ENCODE data around the gene EBF3.

DNA sequence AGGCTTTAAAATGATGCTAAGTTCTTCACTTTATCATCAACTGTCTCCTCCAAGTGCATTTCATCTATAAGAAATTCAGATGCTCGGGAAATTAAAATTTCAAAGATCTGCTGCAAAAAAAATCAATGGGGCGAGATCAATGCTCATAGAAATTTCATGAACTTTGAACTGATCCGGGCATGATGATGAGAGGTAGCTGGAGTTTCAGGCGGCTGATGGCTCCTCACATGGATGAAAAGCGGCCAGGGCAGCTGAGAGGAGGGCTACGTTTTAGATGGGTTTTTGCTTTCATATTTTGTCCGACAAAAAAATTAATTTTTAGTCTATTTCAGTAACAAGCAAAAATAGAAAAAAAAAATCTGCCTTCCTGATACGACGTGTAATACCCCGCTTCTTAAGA lies 109.9 kb downstream of the EBF3 start:
- TF ChIP-seq, protein P1, sequence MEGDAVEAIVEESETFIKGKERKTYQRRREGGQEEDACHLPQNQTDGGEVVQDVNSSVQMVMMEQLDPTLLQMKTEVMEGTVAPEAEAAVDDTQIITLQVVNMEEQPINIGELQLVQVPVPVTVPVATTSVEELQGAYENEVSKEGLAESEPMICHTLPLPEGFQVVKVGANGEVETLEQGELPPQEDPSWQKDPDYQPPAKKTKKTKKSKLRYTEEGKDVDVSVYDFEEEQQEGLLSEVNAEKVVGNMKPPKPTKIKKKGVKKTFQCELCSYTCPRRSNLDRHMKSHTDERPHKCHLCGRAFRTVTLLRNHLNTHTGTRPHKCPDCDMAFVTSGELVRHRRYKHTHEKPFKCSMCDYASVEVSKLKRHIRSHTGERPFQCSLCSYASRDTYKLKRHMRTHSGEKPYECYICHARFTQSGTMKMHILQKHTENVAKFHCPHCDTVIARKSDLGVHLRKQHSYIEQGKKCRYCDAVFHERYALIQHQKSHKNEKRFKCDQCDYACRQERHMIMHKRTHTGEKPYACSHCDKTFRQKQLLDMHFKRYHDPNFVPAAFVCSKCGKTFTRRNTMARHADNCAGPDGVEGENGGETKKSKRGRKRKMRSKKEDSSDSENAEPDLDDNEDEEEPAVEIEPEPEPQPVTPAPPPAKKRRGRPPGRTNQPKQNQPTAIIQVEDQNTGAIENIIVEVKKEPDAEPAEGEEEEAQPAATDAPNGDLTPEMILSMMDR (conservative IDR thresholded peaks at IDR 0.05; ENCODE audit: low read depth, low read length), result no peak
- TF ChIP-seq EZH2 (IDR thresholded peaks at IDR 0.05; ENCODE audit: low read length, unreplicated experiment) (no peak), EZH2phosphoT487 (IDR thresholded peaks at IDR 0.05; ENCODE audit: borderline replicate concordance, low read length) (no peak)
